Heart left ventricle (tissue), 16 donors: ENCODE data around the gene TOMM20L. TPM values are rescaled to one million over a fixed set of nuclear protein-coding genes. Genes with fewer than 3 reads are reported as not detected.

Source experiments
- ATAC-seq, 4 donors: fragments of 200-7000 bp; cut with Tn5 transposase; one replicate each; pipeline ENCODE4 v1.9.1; 2020 to 2022; ENCODE audit warnings: moderate library complexity in 4 of 4, mild to moderate bottlenecking in 3 of 4, moderate number of reproducible peaks in 1 of 4
- DNase-seq, 5 donors: peaks; one replicate each; pipeline ENCODE4 v3.0.0-alpha.2; 2020
- H3K27ac ChIP-seq, 12 donors: fragments of 200-600 bp; sonication (generic) in 4 of 12; one replicate each; pipeline versions ENCODE4 v1.5.0 to v1.8.0; 2016 to 2022; ENCODE audit warnings: mild to moderate bottlenecking in 2 of 12
- H3K27me3 ChIP-seq, 9 donors: fragments of 200-600 bp; sonication (generic) in 2 of 9; one replicate each; pipeline versions ENCODE4 v1.5.1 to v1.8.0; 2016 to 2022; ENCODE audit warnings: mild to moderate bottlenecking in 3 of 9
- H3K36me3 ChIP-seq, 9 donors: fragments of 200-600 bp; sonication (generic) in 2 of 9; one replicate each; pipeline versions ENCODE4 v1.5.0 to v1.8.0; 2018 to 2022; ENCODE audit warnings: mild to moderate bottlenecking in 2 of 9
- H3K4me1 ChIP-seq, 12 donors: fragments of 200-600 bp; sonication (generic) in 4 of 12; one replicate each; pipeline versions ENCODE4 v1.5.0 to v1.8.0; 2016 to 2022; ENCODE audit warnings: mild to moderate bottlenecking in 3 of 12
- H3K4me3 ChIP-seq, 12 donors: fragments of 200-600 bp; sonication (generic) in 4 of 12; one replicate each; pipeline versions ENCODE4 v1.5.0 to v1.8.0; 2017 to 2022; ENCODE audit warnings: mild to moderate bottlenecking in 9 of 12, moderate library complexity in 4 of 12
- H3K9me3 ChIP-seq, 12 donors: fragments of 200-600 bp; sonication (generic) in 4 of 12; one replicate each; pipeline versions ENCODE4 v1.5.0 to v1.8.0; 2016 to 2022; ENCODE audit warnings: mild to moderate bottlenecking in 1 of 12
- POLR2A ChIP-seq, 2 donors: fragments of 450-650 bp; IDR thresholded peaks; one replicate each; pipeline ENCODE4 v1.6.1; 2017; ENCODE audit warnings: antibody characterized with exemption in 2 of 2, mild to moderate bottlenecking in 2 of 2, moderate library complexity in 2 of 2
- WGBS, 4 donors: extraction: QIAGEN DNeasy Blood & Tissue Kit in 2 of 4; methylation state at CpG; one replicate each; pipeline versions ENCODE4 v1.1.5 to v1.1.7; 2013 to 2018; 5-methylcytosine and 5-hydroxymethylcytosine counted together
- intact Hi-C, 10 donors: fragments of 100-400 bp; cut with DNase I; formaldehyde crosslinking; loops; one replicate each; pipeline versions ENCODE4 v1.11.1 to v1.14.2; 2022
- long read RNA-seq, 3 donors: library from polyadenylated mRNA; unstranded; transcript quantifications; one replicate each; pipeline ENCODE4 v2.0.0, GENCODE V29; 2020 to 2021
- polyA plus RNA-seq, 2 donors: library from polyadenylated mRNA; stranded (reverse); fragments of 200-250 nt; gene quantifications; one replicate each; pipeline ENCODE4 v1.2.3, GENCODE V29; 2013
- total RNA-seq, 9 donors: library from RNA; depleted of rRNA in 2 of 9; stranded (reverse); fragments of >200 nt in 2 of 9; fragmentation: NEBNext Ultra II Directional in 3 of 9; extraction: Animal tissue kit (Norgen Biotek cat#: 25700) in 3 of 9; gene quantifications; one replicate each; pipeline versions ENCODE4 v1.1.0 to v1.2.4, GENCODE V29; 2016 to 2023
- TF ChIP-seq, protein P1 (sequence below), 12 donors: fragments of 200-600 bp; sonication (generic) in 4 of 12; IDR thresholded peaks; one replicate each; pipeline versions ENCODE4 v1.5.0 to v1.8.0; 2018 to 2022; ENCODE audit warnings: antibody characterized with exemption in 12 of 12, mild to moderate bottlenecking in 5 of 12
- donor health status: ischemic (EF 13 %, LVEDD 7.1; RV severe dilation, severe dysfunction).
- donor health status: healthy with polysubstance abuse.
- donor health status: DM: no; HTN: yes; CAD: no.
- donor health status: DM: no; HTN: no; CAD: no.
- donor health status: ischemic (EF 25% LVEDD 6.9; RV normal size, moderate dysfunction).
- donor health status: ischemic (EF 25% LVEDD 5.7; RV mildly dilated, moderate dysfunction).
- donor health status: healthy.
- donor health status: DM: yes; HTN: yes; CAD: no.
- donor health status: ischemic (EF 35%, LVEDD 5.7; RV mildly dilated, moderate dysfunction).
- donor health status: nonischemic (EF 11% LVEDD 7.7; RV severe dilation, severe dysfunction).
- donor health status: DM: yes; HTN: yes; CAD: no.
- donor health status: PGD.
- donor health status: ischemic (EF 29% LVEDD 5.4; RV normal size, mild dysfunction).
- donor health status: nonischemic (EF 23%, LVEDD 6.1; RV moderate dilation, normal function).

Gene TOMM20L
- total RNA-seq = not detected
- polyA plus RNA-seq = not detected
- long read RNA-seq, donor 1, partial matches to known transcripts = 0 of 1 reads
- long read RNA-seq, donor 1, other reads (novel, unspliced or antisense) = 1 of 1 reads
- long read RNA-seq, donor 2 = 0 reads
- long read RNA-seq, donor 3 = 0 reads

- no peaks in the 10 kb centered on the region for H3K9me3 ChIP-seq
- intact Hi-C loops = loop anchor here in 1 of 10 donors (2.0 kb wide), 1 partner anchor 287 kb away; no protein-coding TSS in a partner anchor
- no peaks in the 10 kb centered on the region for H3K36me3 ChIP-seq
- ATAC-seq (peak; percentile 42 to 96 (median 91)), DNase-seq (peak; percentile 71 to 89 (median 78))
- H3K27me3 ChIP-seq = no peaks in the 10 kb centered on the region
- WGBS, 4 donors = 10 to 35% (median 12%) methylated on average over 24 to 86 of the region's 86 CpGs
- TF ChIP-seq, protein P1, sequence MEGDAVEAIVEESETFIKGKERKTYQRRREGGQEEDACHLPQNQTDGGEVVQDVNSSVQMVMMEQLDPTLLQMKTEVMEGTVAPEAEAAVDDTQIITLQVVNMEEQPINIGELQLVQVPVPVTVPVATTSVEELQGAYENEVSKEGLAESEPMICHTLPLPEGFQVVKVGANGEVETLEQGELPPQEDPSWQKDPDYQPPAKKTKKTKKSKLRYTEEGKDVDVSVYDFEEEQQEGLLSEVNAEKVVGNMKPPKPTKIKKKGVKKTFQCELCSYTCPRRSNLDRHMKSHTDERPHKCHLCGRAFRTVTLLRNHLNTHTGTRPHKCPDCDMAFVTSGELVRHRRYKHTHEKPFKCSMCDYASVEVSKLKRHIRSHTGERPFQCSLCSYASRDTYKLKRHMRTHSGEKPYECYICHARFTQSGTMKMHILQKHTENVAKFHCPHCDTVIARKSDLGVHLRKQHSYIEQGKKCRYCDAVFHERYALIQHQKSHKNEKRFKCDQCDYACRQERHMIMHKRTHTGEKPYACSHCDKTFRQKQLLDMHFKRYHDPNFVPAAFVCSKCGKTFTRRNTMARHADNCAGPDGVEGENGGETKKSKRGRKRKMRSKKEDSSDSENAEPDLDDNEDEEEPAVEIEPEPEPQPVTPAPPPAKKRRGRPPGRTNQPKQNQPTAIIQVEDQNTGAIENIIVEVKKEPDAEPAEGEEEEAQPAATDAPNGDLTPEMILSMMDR (IDR thresholded peaks at IDR 0.05) = peak; percentile 60 to 98 (median 88)
- TF ChIP-seq POLR2A (IDR thresholded peaks at IDR 0.05) = no peak
- peak within 1 kb of the TSS; percentile 35 to 78 (median 58) for H3K4me3 ChIP-seq
- H3K4me1 ChIP-seq = peaks cover 0 to 13% (median 5%) of the 10 kb centered on the region in 12 donors
- H3K27ac ChIP-seq = peak within 1 kb of the TSS; percentile 25 to 80 (median 76)
These were observed at the start of gene TOMM20L for GRCh38 chr14:58395812-58396788. Gene TOMM20L (plus strand): TSS chr14:58395930. CDS start chr14:58395958, 28 bp downstream.

GRCh38 chr14:58353516-58354299, 42.0 kb upstream of the TOMM20L start:
- peaks cover 0 to 93% (median 81%) of the 10 kb centered on the region in 9 donors for H3K36me3 ChIP-seq
- ATAC-seq (no peak), DNase-seq (no peak)
- TF ChIP-seq, protein P1 (IDR thresholded peaks at IDR 0.05) = no peak
- H3K4me1 ChIP-seq = peaks cover 0 to 25% (median 4%) of the 10 kb centered on the region in 12 donors
- no peaks in the 10 kb centered on the region for H3K9me3 ChIP-seq
- peak overlapping the region in 5 of 12 donors; percentile 2 to 38 (median 13) for H3K27ac ChIP-seq
- H3K27me3 ChIP-seq = no peaks in the 10 kb centered on the region
- intact Hi-C loops = no loop called here
- WGBS, 4 donors = 77 to 85% (median 78%) methylated on average over 4 of the region's 4 CpGs
- H3K4me3 ChIP-seq = peak overlapping the region in 7 of 12 donors; percentile 1 to 34 (median 17)

DNA sequence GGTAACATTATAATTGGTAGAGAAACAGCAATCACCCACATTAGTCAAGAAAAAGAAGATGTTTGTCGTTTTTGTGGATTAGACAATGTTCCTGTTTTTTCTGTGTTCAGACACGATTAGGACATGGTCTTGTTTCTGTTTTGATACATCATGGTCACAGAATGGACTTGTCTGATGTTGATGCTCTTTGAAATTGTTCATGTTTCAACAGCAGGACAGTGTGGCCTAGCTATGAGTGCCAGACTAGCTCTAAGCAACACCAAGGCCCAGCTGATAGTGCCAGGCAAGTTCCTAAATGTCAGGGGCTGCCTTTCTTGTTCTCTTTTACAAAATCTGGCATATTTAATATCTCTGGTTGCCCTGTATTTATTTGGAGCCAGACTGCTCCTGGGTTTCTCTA, 40.9 kb upstream of the TOMM20L start:
- no peak for DNase-seq
- peak overlapping the region in 2 of 12 donors; percentile 2 to 15 for H3K27ac ChIP-seq
- no peak overlapping the region for H3K4me3 ChIP-seq
- H3K9me3 ChIP-seq = no peaks in the 10 kb centered on the region
- no peaks in the 10 kb centered on the region for H3K27me3 ChIP-seq
- ATAC-seq = no peak
- WGBS, 4 donors = 71 to 92% (median 90%) methylated on average over 2 of the region's 2 CpGs
- peaks cover 0 to 25% (median 4%) of the 10 kb centered on the region in 12 donors for H3K4me1 ChIP-seq
- peaks cover 2 to 93% (median 81%) of the 10 kb centered on the region in 9 donors for H3K36me3 ChIP-seq
- no peak for TF ChIP-seq POLR2A (IDR thresholded peaks at IDR 0.05)
- TF ChIP-seq, protein P1 (IDR thresholded peaks at IDR 0.05) = no peak
- intact Hi-C loops = no loop called here
